HT1080 (cell line): ENCODE measurements around the gene ABCA2. TPM values are rescaled to one million over a fixed set of nuclear protein-coding genes. Genes with fewer than 3 reads are reported as not detected.

ENCODE experiments used
- DNase-seq: peaks from one replicate; pipeline ENCODE4 v3.0.0-alpha.2; 2015; ENCODE audit warnings: low read depth
- total RNA-seq: library from RNA; depleted of rRNA; stranded (reverse); fragments of >200 nt; shearing (Covaris generic); gene quantifications from 2 replicates; pipeline ENCODE4 v1.2.3, GENCODE V29; 2014

Gene ABCA2
- total RNA-seq, 1 experiment from 2014 or later, result 7.5 TPM

DNA sequence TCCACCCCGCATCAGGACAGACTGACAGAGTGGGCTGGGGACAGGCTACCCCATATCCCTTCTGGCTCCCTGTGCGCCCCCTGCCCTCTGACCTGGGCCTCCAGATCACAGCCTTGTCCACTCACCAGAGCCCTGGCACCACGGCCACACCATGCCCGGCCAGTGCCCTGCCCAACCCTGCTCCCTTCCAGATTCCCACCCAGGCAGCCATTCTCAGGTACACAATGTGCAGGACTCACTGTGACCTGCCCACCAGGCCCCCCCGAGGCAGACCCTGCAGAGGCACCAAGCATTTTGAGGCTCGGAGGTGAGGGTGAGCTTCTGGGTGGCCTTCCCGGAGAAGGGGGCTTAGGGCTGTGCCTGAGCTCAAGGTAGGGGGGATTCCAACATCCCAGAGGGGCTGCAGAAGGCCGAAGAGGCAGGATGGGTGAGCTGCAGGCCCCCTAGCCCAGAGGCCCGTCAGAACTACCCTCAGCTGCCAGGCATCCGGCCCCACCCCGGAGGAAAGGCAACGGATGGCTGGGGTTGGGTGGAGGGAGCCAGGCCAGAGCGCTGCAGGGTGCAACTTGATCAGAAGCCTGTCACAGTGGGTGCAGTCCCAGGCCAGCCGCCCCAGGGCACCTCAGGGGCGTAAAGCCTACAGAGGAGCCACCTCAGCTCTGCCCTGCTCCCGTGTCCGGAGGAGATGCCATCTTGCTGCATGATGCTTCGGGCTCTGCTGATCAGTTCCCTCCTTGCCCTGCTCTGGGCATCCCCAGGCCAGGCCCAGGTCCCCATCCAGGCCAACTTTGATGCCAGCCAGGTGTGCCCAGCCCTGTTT, 45.6 kb downstream of the ABCA2 start, which contains the start of gene LCNL1:
Gene LCNL1, plus strand, starts transcription at position 762 of the 820 bp plus-strand sequence. CDS start 594 bp downstream, outside the sequence.
- DNase-seq, result no peak

DNA sequence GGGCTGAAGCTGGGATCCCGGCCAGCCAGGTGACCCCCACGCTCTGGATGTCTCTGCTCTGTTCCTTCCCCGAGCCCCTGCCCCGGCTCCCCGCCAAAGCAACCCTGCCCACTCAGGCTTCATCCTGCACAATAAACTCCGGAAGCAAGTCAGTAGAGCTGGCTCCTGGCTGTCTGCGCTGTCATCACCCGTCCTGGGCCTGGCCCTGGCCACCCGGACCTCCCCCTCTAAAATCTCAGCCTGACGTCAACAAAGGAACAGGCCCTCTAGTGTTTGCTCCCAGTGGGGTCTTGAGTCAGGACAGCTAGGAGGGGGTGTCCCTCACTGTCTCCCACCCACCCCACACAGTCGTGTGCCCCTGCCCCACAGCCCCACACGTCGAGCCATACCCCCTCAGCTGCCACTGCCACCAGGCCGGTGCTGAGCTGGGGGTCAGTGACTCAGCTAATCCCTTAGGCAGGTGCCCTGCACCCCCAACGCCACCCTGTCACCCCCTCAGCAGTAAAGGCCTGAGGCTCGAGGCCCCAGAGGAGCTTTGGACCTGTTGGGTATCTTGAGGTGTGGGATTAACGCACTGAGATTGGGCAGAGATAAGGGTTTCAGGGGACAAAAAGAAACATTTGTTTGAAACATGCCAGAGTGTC, 46.3 kb downstream of the ABCA2 start:
- DNase-seq, result peak; percentile 30

DNA sequence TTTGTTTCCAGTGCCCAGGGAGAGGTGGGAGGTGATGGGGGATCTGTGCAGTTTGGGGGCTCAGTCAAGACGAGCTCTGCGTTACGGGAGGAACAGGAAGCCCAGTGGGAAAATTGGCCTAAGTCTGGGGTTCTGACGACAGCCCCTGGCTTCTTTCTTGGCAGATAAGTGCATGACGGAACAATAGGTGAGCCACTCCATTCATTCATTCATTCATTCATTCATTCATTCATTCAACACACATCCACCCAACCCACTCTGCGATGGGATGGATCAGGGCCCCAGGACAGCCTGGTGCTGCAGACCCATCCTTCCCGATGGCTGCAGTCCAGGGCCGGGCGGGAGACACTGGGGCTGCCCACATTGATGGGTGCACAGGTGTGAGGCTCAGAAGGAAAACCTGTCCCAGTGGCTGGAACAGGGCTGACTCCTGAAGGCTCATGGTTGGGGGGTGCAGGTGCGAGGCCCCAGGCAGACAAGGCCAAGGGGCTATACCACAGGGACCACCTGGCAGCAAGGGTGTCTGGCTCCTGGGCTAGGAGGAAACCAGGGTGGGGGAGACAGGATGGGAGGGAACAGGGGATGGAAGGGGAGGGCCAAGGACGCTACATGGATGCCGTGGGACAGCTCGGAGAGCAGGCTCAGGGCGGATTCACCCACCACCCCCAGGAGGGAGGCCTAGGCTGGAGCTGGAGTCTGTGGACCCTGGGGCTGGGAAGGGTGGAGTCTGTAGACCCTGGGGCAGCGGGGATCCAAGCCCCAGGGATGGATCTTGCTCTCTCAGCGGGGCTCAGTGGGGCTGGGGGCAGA, 47.2 kb downstream of the ABCA2 start:
- no peak for DNase-seq

DNA sequence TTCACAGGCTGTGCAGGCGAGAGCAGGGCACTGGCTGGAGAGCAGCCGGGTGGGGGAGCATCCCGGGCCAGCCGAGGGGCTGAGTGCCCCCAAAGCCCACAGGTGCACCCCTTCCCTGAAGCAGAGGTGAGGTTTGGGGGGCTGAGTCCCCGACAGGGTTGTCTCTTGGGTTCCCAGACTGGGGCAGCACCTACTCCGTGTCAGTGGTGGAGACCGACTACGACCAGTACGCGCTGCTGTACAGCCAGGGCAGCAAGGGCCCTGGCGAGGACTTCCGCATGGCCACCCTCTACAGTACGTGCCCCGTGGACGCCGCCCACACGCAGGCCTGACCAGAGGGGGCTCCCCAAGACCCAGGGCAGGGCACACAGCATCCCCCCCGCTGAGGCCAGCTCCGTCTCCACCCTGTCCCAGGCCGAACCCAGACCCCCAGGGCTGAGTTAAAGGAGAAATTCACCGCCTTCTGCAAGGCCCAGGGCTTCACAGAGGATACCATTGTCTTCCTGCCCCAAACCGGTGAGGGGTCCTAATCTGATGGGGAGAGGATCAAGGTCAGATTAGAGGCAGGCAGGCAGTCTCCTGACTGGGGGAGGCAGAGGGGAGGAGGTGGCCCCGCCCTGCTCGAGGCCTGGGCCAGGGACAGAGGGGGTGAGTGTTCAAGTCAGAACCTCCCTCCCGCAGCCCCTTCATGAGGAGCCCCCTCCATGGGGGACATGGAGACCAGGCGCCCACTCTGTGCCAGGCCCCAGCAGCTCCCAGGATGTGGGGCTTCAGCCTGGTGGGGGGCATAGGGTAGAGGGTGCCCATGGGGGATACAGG, 48.1 kb downstream of the ABCA2 start:
- no peak for DNase-seq

DNA sequence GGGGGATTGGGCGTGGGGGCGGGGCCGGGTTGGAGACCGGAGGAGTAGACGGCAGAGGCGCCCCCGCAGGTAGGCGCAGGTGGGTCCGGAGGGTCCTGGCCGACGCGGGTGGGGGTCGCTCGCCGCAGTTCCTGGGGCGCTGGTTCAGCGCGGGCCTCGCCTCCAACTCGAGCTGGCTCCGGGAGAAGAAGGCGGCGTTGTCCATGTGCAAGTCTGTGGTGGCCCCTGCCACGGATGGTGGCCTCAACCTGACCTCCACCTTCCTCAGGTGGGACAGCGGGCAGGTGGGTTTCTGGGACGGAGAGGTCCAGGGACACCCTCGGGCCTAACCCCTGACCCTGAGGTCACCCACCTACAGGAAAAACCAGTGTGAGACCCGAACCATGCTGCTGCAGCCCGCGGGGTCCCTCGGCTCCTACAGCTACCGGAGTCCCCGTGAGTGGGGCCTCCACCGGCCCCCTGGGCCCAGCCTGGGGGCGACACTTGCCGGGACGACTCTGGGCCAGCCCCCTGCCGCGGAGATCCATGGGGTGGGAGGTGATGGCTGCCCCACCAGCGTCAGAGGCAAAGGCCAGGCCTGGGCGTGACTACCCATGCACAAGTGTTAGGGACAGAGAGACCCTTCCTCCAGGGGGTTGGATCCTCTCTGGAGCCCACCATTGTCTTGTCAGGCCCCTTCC, 49.0 kb downstream of the ABCA2 start:
- no peak for DNase-seq

DNA sequence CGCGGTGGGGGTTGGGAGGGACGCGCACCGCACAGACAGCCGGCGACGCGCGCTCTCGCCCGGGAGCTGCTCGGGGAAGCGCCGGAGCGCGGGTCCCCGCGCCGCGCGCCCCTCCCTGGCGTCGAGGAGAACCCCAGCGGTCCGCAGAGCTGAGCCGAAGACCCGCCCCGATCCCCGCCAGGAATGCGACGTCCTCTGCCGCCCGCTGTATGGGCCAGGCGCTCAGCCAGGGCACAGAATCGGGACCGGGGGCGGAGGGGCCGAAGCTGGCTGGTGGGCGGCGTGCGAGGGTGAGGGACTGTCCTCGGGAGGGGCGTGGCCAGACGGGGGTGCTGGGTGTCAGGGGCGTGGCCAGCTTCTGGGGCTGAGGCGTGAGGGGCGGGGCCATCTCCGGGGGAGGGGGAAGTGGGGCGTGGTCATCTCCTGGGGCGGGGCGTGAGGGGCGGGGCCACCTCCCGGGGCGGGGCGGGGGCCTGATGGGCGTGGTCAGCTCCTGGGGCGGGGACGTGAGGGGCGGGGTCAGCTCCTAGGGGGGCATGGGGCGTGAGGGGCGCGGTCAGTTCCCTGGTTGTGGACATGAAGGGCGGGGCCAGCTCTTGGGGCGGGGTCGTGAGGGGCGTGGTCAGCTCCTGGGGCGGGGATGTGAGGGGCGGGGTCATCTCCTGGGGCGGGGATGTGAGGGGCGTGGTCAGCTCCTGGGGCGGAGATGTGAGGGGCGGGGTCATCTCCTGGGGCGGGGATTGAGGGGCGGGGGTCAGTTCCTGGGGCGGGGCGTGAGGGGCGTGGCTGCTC, 49.8 kb downstream of the ABCA2 start:
- no peak for DNase-seq

DNA sequence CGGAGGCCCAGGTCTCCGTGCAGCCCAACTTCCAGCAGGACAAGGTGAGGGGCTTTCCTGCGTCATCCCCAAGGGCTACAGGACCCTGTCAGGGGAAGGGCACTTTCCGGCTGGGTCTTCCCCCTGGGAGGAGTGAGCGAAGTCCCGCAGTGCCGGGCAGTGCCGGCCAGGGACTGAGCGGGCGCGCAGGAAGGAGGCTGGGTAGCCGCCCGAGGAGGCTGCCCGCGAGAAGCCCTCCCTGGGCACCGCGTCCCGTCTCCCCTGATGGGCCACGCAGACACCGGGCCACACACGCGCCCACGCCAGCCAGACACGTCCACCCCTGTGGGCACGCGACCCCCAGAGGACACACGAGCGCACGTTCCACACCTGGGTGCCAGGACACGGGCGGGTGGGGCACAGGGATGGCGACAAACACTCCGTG, 50.4 kb downstream of the ABCA2 start:
- DNase-seq, result no peak

DNA sequence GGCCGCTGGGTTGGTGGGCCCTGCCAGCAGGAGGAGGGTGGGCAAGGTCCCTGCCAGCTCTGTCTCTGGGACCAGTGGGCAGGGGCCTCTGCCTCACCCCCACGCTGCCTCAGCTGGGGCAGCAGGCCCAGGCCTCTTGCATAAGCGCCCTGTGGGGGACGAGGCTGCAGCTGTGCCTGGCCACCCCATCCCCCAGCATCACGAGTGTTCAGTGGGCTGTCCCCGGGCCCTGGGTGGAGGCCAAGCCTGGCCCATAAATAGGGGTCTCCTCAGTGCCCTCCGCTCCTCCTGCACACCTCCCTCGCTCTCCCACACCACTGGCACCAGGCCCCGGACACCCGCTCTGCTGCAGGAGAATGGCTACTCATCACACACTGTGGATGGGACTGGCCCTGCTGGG, 50.8 kb downstream of the ABCA2 start, which contains the start of gene PTGDS:
Gene PTGDS, plus strand, starts transcription at position 282 of the 400 bp plus-strand sequence. Its CDS starts 75 bp downstream, at position 357.
- no peak for DNase-seq

DNA sequence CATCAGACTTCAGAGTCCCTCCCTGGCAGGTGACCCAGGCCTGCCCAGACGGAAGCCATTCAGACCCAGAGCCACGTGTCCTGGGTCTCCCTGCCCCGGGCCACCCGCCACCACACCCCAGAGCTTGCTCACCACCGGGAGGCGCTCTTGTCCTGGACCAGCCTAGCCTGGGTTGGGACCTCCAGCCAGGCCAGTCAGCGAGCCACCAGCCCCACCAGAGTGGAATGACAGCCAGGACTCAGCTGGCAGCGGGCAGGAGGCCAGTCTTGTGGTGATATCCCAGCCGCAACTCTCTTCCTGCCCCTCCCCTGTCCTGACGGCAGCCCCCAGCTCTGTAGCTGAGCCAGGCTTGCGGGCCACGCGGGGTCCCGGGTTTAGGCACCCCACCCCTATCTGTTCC, 52.4 kb downstream of the ABCA2 start:
- DNase-seq, result peak; percentile 45

DNA sequence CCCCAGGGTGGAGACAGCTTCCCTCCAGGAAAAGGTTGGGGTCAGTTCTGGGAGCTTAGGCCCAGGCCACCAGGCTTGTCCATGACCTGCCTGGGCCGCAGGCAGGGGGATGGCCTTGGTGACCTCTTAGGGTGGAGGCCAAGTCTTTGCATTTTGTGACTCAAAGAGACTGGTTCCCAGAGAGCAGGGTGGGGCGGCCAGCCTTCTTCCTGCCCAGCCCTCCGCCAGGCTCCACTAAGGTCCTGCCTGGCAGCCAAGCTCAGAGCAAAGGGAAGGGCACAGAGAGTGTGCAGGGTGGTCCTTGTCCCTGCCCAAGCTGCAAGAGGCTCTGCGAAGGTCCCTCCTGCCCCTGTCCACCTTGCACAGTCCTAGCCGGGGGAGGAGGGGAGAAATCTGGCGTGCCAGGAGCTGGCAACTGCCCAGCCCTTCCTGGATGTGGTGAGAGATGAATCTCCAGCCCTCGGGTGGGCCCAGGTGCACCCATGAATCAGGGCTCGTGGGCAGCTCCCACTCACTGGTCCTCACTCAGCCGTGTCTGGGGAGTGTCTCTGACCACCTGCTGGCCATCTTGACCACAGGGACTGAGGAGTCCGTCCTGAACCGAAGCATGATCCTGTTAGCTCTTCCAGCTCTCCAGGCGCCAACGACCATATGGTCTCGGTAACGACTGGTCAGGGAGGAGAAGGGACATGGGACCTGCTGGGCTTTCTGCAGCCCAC, 53.1 kb downstream of the ABCA2 start:
- DNase-seq, result peak; percentile 30

DNA sequence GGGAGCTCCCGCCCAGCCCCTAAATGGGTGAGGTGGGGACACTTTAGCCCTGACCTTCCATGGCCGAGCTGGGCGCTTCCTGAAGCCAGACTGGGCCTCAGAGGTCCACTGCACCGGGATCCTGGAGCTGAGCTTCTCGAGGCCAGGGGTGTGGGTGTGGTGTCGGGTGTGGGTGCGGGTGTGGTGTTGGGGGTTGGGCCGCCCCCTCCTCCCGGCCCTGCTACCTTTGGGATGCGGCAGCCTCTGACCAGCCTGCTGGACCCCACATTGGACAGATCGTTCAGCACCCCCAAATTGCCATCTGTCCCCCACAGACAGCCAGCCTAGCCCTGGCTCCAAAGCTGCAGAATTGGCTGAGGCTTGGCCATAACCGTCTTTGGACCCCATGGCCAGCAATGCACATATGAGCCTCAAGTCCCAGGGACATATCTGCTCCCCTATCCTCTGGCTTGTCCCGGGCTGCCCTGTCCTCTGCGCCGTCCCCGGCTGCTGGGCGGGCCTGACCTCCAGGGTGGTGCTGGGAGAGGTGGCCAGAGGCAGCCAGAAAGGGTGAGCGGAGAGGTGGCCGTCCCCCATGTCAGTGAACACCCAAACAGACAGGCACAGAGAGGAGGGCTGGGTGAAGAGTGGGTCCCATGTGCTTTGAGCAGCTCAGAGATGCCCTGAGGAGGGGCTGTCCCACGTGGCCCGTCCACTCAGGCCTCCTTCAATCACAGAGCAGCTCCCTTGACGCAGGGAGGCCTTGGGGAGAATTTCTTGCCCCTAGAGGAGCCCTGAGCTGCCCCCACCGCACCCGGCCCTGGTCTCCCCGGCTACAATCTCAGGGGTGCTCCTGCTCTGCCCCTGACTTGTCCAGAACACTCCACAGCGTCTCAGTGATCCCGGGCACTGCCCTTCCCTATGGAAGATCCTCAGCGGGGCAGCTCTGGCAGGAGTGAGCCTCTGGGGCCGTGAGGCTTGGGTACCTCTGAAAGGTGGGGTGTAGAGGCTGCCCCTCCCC, 54.1 kb downstream of the ABCA2 start:
- no peak for DNase-seq

DNA sequence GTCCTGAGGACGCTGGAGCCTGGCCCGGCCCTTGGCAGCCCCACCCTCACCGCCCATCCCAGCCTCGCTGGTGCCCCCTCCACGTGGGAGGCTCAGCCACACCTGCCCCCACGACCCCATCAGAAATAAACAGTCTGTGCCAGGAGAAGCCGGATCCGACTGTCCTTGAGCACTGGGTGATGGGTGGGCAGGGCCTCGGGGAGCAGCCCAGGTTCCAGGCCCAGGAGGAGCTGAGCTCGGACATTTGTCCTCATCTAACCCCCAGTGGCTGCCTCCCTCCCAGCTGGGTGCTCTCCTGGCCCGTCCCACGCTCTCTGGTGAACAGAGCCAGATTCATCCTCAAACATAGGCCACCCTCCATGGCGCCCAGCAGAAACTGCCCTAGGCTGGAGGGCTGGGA, 55.3 kb downstream of the ABCA2 start:
- no peak for DNase-seq

DNA sequence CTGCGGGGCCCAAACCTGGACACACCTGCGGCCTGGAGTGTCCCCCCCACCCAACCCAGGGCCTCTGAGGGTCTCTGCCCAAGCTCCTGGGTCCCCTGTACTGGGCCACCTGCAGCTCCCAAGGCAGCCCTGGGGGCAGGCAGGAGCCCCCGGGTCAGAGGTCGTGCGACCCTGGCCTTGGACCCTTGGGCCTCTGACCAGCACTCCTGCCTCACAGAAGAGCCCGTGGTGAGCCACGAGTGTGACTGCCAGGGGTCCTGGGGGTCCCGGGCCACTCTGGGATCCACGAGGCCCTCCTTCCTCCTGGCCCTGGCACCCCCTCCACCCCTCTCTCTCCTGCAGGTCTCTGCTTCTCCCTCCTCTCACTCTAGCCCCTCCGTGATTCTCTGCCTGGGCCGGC, 55.7 kb downstream of the ABCA2 start:
- DNase-seq, result no peak

DNA sequence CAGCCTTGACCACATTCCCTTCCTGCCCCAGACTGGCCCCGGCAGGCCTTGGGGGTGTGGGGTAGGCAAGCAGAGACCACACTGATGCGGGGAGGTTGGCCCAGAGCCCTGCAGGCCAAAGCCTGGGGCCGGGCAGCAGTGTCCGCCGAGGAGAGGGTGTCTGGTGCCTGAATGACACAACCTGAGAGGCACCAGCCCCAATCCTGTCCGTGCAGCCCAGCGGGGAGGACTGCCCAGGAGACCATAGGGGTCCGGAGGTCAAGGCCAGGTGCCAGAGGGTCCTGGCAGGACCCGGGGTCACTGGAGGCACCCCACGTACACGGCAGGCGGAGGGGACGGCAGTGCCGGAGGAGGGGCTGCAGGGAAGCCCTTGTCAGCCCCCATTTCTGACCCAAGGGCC, 56.3 kb downstream of the ABCA2 start:
- no peak for DNase-seq

DNA sequence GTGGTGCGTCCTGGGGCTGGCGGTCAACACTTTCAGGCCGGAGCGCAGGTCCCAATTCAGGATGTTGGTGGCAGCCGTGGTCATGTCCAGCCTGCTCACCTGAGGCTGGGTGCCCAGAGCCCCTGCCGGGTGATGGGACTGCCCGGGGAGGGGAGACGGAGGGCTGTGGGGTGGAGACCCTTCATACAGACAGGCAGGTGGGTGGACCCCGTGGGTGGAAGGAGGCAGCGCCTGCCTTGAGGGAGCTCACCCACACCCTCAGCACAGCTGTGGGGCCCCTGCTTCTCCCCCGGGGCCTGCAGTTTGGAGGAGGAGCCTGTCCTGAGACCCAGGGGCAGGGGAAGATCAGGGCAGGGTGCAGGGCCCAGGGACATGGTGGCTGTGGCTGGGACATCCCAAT, 57.7 kb downstream of the ABCA2 start:
- no peak for DNase-seq

DNA sequence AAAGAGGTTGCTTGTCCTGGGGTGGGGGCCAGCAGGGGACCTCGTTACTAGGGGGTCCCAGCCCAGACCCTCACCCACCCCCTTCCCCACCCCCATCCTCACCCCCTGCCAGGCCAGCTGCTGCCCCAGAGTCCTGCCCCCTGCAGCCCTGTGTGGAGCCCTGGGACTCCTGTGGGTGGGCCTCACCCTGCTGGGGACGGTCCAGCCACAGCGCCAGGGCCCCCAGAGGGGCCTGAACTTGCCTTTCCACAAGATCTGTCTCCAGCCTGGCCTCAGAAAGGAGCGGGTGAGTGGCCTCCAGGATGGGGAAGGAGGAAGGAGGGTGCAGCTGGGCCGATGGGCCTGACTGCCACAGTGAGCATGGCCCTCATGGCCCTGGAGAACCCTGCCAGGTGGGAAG, 58.3 kb downstream of the ABCA2 start:
- DNase-seq, result no peak

DNA sequence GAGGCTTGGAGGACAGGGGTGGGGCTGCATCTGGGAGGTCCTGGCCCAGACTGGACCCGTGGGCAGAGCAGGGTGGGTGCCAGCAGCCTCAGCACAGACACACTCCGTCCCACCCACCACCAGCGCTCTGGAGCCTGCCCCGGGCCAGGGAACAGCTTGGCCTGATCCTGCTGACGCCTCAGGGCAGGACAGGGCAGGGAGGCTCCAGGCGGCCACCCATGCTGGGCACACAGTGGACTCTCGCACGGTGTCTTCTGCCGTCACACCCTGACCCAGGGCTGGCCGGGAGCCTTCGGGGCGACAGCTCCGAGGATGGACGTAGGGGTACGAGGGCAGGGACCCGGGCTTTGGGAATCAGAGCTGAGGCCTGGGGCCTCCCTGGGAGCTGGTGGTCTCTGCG, 58.9 kb downstream of the ABCA2 start:
- no peak for DNase-seq
